NCI-H69 (cell line): ENCODE measurements around the gene PIP4P1.
"Not testable (repeated sequence)": the region's sequence is repeated elsewhere in the genome, so short reads cannot be mapped to it uniquely, and the experiment has no call there.

Experiments used
- DNase-seq: peaks from one replicate; lab custom pipeline; 2025; lab: John Stamatoyannopoulos, UW

Gene PIP4P1

DNA sequence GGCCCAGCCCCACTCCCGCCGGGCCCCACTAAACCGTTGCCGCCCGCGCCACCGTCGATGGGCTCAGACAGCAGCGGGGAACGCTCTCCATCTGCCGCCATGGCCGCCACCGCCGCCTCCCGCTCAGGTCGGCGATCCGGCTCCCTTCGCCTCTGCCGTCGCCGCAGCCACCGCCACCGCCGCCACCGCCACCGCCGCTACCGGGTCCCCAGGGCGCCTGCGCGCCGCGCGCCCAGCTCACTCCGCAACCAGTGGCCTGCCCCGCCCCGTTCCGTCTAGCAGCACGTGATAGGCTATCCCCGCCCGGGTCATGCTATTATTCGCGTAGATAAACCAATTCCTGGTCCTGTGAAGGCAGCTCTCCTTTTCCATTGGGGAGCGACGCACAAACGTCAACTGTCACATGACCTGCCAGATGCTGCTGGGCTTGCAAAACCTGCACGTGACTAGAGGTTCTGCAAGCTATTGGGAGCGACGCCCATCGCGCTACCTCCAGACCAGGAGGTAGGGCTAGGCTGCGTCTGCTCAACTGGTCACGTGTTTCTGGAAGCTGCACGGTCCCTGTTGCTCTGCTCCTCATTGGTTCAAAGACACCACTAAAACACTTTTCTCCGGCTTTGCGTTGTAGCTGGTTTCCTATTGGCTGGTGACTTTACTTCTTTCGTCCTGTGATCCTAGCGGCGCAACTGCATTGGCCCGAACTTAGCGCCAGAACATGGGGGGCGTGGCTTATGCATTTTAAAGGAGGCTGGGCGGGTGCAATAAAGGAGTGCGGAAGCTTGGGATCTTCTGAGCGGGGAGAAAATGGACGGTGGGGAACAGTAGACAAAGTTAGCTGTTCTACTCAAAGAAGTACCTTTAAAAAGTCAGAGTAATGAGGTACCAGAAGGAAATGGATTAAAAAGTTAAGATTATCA is at the start of gene PIP4P1:
PIP4P1 (minus strand) TSS at position 210 of the 917 bp plus-strand sequence; CDS start at position 101, 109 bp downstream.
- DNase-seq = peak; percentile 100

DNA sequence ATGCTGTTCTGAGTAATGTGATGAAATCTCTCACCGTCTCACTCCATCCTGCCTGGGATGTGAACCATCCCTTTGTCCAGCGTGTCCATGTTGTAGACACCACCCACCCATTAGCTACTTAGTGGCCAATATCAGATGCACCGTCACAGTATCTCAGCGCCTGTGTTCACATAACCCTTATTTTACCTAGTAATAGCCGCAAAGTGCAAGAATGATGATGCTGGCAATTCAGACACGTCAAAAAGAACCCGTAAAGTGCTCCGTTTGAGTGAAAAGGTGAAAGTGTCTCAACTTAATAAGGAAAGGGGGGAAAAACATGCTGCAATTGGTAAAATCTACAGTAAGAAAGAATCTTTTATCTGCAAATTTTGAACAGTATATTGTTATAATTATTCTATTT is 47.1 kb upstream of the PIP4P1 start:
- DNase-seq = no peak

DNA sequence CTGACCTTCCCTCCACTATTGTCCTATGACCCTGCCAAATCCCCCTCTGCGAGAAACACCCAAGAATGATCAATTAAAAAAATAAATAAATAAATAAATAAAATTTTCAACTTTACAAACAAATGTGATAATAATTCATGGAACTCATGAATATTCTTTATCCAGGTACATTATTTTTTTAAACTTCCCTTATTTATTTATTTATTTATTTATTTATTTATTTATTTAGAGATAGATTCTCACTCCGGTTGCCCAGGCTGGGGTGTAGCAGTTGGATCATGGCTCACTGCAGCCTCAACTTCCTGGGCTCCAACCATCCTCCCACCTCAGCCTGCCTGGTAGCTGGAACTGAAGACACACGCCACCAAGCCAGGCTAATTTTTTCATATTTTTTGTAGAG is 46.3 kb upstream of the PIP4P1 start:
- not testable (repeated sequence) for DNase-seq

DNA sequence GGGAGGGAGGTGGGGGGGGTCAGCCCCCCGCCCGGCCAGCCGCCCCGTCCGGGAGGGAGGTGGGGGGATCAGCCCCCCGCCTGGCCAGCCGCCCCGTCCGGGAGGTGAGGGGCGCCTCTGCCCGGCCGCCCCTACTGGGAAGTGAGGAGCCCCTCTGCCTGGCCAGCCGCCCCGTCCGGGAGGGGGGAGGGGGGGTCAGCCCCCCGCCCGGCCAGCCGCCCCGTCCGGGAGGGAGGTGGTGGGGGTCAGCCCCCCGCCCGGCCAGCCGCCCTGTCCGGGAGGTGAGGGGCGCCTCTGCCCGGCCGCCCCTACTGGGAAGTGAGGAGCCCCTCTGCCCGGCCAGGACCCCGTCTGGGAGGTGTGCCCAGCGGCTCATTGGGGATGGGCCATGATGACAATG is 45.5 kb upstream of the PIP4P1 start:
- not testable (repeated sequence) for DNase-seq

DNA sequence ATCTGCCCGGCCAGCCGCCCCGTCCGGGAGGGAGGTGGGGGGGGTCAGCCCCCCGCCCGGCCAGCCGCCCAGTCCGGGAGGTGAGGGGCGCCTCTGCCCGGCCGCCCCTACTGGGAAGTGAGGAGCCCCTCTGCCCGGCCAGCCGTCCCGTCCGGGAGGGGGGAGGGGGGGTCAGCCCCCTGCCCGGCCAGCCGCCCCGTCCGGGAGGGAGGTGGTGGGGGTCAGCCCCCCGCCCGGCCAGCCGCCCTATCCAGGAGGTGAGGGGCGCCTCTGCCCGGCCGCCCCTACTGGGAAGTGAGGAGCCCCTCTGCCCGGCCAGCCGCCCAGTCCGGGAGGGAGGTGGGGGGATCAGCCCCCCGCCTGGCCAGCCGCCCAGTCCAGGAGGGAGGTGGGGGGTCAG is 45.0 kb upstream of the PIP4P1 start:
- DNase-seq = not testable (repeated sequence)

DNA sequence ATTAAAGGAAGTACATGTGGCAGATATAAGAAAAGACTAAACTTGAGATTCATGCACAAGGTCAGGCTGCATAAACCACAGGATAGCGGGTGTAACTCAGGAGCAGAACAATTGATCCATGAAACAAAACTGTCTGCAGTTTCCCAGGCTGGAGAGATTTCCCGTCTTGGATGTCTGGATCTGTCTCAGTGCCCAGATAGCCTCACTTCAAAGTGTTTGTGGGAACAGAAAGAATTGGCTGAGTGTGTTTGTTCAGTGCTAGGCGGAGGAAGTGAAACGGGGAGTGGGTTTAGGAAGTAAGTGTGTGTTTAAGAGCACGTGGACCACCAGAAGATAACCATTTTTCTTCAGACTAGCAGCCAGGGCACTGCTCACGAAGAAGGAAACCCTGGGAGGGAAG is 42.7 kb upstream of the PIP4P1 start:
- no peak for DNase-seq

DNA sequence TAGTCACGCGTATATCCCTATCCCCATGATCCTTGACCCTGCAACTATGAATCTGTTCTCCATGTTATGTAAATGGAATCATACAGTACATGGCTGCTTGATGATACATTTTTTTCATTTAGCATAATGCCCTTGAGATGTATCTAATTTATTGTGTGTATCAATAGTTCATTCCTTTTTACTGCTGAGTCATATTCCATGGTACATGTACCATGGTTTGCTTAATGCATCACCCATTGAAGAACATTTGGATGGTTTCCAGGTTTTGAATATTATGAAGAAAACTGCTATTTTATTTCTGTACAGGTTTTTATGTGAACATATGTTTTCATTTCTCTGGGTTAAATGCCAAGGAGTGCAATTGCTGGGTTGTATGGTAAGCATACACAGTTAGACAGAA is 40.1 kb upstream of the PIP4P1 start:
- DNase-seq = peak; percentile 33

DNA sequence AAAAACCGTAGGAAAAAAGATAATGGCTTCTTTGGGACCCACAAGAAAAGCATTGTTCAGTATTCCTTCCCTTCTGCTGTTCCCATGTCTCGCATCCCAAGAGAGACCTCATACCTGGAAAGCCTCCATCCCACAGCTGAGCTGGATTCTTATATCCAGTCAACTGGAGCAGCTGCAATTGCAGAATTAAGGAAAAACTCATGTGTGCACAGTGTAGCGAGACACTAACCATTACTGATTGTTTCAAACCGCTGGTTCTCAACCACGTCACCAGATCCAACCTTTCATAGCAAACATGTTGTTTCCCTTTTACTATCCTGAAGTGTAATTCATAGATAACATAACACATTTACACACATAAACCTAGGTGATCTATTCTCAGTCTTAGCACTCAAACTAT is 38.6 kb upstream of the PIP4P1 start:
- peak; percentile 7 for DNase-seq

DNA sequence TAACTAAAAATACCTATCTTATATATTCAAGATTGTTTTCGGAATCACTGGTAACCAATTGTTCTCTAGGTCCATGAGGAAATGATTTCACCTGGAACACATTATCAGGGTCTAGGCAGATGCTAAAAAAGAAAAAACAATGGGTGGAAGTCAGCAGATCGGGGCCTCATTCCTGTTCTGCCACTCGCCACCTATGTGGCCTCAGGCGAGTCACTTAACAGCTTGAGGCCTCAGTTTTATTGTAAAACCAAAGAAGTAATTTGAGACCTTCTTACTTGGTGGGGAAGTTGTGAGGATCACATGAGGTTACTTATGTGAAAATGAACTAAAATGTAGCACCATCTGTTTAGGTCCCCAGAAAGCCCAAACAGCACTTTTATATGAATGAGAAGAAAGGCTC is 37.9 kb upstream of the PIP4P1 start:
- peak; percentile 85 for DNase-seq

DNA sequence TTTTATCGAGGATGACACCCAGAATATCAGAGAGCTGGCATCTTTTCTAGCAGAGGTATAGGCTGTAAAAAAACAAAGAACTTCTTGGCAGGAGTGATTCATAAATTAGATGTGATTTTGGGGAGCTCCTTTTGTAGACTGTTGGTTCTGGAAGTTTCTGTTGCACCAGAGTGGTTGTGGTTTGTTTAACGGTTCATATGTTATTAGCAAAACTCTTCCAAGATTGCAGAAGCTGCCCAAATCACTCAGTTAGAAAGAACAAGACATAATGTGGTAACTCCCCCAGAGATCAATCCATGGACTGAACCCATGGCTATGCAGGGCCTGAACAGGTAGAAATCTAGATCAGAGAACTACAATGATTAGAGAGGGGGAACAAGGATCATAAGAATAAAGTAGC is 37.4 kb upstream of the PIP4P1 start:
- peak; percentile 17 for DNase-seq

DNA sequence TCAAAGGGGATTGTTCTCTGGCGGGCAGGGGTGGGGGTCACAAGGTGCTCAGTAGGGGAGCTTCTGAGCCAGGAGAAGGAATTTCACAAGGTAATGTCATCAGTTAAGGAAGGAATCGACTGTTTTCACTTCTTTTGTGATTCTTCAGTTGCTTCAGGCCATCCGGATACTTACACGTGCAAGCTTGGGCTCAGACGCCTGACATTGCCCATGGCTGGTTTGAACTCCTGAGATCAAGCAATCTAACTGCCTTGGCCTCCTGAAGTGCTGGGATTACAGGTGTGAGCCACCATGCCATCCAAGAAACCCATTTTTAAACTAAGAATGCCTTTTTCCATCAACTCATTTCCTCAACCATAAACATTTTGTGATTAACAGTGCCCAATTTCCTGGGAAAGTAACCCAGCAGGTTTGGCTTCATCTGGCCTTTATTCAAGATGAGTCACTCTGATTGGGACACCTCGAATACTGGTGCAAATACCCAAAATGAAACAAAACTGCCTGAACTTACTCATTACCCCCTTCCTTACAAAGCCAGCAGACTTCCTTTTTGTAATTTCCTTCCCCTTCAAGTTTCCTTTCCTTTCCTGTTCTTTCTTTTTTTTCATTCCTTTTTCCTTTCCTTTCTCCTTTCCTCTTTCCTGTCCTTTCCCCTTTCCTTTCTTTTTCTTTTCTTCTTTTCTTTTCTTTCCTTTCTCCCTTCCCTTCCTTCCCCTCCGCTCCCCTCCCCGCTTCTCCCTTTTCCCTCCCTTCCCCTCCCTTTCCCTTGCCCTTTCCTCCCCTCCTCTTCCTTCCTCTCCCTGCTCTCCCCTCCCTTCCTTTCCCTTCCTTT is 33.9 kb upstream of the PIP4P1 start:
- no peak for DNase-seq

DNA sequence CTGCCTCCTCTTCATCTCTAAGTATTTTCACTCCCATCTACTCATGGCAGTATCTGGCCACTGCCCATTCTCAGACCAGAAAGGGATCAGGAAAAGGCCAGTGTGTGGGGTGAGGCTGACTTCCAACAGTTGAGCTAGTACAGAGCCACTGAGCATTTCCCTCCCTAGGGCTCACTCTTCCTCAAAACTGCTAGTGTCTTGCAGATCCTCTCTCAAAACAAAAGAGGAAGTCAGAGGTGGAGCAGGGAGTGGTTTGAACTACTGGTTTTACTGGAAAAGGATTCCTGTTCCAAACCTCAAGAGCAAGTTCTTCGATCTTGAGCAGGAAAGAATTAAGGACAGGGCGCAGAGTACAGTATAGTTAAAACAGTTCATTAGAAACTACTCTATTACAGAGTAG is 32.4 kb upstream of the PIP4P1 start:
- DNase-seq = peak; percentile 5

DNA sequence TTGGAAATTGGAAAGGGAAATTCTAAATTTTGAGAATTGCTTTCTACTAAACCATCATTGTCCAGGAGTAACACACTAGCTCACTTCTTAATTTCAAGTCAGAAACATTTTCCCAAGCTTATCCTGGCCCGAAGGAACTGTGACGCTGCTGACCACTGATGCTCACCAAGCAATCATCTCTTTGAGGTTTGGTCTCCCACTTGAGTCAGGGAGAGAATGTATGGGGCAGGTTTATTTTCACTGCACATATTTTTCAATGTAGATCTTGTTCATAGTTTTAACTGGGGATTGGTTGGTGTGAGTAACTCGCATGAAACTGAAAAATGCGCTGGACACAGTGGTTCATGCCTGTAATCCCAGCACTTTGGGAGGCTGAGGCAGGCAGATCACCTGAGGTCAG is 31.3 kb upstream of the PIP4P1 start:
- DNase-seq = no peak

DNA sequence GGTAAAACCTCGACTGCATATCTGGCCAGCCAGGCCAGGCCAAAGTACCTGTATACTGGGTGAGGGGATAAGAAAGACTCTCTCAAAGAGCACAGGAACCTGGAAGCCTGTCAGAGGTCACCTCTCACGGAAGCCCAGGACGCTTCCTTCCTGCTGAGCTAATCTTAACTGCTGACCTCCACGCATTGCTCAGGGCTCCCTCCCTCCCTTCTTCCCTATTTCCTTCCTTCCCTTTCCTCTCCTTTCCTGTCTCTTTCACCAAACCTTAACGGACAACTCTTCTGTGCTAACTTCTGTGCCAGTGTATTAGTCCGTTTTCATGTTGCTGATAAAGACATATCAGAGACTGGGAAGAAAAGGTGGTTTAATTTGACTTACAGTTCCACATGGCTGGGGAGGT is 29.3 kb upstream of the PIP4P1 start:
- DNase-seq = no peak

DNA sequence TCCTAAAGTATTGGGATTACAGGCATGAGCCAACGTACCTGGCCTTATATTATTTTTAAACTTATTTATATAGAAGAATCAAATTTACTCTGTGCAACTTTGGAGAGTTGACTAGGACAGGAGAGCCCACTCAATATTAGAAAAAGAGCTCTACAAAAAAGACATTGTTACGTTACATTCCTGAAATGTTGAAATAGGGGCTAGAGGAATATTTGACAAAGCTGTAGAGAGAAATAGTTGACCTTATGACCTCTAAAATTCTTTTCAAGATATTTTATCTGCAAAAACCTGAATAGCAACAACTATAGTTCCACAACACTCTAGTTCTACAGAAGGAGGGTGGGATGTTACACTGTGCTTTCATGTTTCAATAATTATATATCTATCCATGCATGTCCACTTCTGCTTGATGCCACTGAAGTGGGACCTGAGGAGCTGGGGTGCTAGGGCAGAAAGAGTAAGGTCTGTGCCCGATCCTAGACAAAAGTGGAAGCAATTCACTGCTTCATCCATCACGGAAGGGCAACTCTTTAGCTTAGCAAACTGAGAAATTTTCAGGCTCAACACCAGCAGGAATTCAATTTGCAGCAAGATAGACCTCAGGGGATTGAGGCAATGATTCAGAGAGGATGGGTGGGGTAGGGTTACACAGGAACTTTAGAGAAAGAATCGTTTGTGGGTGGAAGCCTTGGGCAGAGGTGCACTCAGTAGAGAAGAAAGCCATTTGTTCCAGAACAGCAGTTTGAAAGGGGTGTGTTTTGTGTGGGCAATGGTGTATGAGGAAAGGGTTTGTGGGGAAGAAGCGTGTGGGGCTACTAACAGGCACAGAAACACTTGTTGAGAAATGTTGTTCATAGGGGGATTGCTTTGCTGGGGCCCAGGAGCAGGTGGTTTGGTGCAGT is 28.1 kb upstream of the PIP4P1 start:
- DNase-seq = peak; percentile 3

DNA sequence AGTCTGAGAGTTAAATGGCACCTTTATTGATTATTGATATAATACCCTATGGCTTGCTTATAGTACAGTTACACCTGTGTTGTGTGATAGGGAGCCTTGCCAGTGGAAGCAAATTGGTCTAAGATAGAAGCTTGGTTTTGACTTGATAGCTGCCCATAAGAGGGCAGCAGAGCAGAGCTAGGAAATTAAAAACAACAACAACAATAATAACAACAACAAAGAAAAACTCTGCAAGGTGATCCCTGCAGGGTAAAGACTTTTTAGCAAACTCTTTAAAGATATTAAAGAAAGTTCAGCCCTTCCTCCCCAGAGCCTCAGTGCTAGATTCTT is 26.1 kb upstream of the PIP4P1 start:
- no peak for DNase-seq

DNA sequence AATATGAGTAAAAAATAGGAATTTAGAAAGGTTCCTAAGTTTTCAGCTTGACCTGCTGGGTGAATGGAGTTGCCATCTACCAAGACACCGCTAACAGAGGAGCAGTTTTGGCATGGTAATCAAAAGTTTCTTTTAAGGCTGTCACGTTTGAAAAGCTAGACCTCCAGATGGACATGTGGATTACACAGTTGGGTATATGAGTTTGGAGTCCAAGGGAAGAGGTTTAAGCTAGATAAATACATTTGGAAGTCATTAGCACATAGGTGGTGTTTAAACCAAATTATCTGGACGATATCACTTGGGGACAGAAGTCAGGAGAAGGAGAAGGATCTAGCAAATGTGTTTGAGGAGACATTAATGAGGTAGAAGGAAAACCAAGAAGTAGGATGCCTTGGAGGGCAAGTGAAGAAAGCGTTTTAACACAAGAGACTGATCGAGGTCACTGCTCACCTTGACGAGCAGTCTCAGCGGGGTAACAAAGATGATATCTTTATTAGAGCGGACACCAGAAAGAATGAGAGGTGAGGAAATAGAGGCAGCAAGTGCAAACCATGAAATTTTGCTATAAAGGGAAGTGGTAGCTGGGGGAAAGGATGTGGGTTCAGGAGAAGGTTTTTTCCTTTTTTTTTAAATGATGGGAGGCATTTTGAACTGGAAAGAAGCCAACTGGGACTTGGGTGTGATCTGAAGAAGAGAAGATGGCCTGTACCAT is 25.6 kb upstream of the PIP4P1 start:
- DNase-seq = no peak

DNA sequence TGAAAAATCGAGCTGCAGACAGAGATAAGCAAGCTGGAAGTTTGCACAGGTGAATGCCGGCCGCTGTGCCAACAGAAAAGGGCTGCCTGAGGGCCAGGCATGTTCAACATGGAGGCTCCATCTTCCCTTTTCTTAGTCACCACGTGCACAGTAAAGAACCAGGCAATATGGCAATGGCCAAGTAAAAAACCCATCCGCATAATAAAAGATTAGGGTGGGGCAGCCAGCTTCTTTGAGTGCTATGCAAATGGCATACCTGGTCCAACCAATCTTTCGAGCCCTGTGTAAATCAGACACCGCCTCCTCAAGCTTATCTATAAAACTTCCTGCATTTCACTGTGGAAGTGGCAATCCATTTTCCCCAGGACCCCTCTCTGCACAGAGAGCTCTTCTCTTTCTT is 24.7 kb upstream of the PIP4P1 start:
- DNase-seq = peak; percentile 30

DNA sequence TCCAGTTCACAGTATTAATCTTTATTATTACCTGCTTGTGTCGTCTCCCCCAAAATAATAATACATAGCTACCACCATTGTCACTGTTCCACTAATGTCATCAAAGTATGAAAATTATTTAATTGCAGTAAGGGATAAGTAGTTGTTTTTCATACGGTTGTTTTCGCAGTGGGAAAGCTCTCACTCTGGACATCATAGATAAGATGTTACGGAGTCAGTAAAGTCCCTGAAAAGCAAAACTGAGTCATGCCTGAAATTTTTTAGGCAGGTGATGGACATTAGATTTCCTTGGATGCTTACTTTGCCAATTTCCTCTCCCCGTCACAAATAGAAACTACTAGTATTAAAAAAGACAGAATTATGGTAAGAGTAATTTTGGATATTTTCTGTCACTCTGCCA is 21.1 kb upstream of the PIP4P1 start:
- no peak for DNase-seq

DNA sequence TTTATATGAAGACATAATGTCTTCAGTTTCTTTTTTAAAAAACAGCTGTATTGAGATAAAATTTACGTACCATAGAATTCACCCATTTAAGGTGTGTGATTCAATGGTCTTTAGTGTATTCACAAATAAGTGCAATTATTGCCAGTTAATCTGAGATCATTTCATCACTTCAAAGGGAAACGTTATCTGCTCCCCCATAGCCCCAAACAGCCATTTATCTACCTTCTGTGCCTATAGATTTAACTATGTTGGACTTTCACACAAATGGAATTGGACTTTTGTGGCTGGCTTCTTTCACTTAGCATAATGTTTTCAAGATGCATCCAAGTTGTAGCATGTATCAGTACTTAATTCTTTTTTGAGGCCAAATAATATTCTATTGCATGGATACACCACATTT is 17.7 kb upstream of the PIP4P1 start:
- DNase-seq = no peak

DNA sequence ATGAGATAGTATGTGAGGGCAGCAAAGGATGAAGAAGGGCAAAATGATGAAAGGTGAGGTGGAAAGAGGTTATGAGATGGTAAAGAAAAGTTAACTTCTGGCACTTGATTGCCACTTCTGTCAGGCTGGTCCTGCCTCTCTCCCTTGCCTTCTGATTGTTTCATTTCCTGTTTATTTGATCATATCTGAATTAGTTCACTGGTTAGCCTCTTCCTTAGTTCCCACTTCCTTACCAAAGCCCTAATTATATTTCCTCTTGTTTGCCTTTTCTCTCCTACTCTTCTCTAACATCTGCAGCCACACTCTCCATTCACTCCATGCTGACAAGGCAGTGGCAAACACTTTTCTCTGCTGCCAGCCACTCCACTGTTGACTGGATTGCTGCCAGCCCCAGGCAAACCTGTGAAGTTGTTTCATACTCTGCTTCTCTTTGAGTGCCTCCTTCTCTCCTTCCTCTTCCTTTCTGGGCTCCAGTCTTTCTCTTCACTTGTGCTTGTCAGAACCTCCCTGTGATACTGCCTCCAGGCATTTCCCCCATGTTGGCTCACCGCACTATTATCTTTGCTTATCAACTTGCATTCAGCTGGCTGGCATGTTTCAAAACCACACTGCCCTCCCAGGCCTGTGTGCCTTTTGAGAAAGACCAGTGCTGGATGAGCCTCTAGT is 16.1 kb upstream of the PIP4P1 start:
- peak; percentile 16 for DNase-seq
